GM23248 (cell line): ENCODE data around the gene ACTR10.
"Not testable (repeated sequence)": the region's sequence is repeated elsewhere in the genome, so short reads cannot be mapped to it uniquely, and the experiment has no call there.

ENCODE experiments used
- EZH2 ChIP-seq: fragments of 200-600 bp; sonication (generic); IDR thresholded peaks from 2 replicates; pipeline ENCODE4 v1.6.1; 2018; ENCODE audit warnings: antibody characterized with exemption, mild to moderate bottlenecking; ENCODE audit not compliant: insufficient read depth, poor library complexity, severe bottlenecking
- EZH2phosphoT487 ChIP-seq: fragments of 200-600 bp; sonication (generic); IDR thresholded peaks from 2 replicates; pipeline ENCODE4 v1.6.1; 2018; ENCODE audit warnings: antibody characterized with exemption, moderate library complexity, mild to moderate bottlenecking, low read depth; ENCODE audit not compliant: insufficient read depth

DNA sequence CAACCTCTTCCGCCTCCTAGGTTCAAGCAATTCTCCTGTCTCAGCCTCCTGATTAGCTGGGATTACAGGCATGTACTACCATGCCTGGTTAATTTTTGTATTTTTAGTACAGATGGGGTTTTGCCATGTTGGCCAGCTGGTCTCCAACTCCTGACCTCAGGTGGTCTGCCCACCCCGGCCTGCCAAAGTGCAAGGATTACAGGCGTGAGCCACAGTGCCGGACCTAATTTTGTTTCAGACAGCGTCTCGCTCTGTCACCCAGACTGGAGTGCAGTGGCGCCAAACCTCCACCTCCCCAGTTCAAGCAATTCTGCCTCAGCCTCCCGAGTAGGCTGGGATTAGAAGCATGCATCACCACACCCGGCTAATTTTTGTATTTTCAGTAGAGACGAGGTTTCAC, 62.1 kb downstream of the ACTR10 start:
- not testable (repeated sequence) for TF ChIP-seq EZH2phosphoT487, EZH2
